K562 (cell line): Measurements from ENCODE around the gene CLASP1.

ENCODE experiments used
- CBX5 ChIP-seq: IDR thresholded peaks from 2 replicates; pipeline ENCODE4 v1.6.1; 2014; ENCODE audit warnings: low read depth, borderline replicate concordance
- GATA2 ChIP-seq: sonication (generic); formaldehyde crosslinking; IDR thresholded peaks from 2 replicates; pipeline ENCODE4 v1.4.0; 2020; ENCODE audit warnings: mild to moderate bottlenecking, missing genetic modification reagents
- NFIC ChIP-seq: fragments of 450-650 bp; IDR thresholded peaks from 2 replicates; pipeline ENCODE4 v1.6.1; 2017; ENCODE audit warnings: mild to moderate bottlenecking, inconsistent platforms
- ZNF639 ChIP-seq, 2 experiments: fragments of 200-800 bp in 1 of 2; sonication (Bioruptor generic) in 1 of 2; sonication (generic) in 1 of 2; formaldehyde crosslinking in 1 of 2; IDR thresholded peaks in 1 of 2; conservative IDR thresholded peaks in 1 of 2; 2 replicates each; pipeline versions ENCODE4 v1.5.0 to v1.6.1; 2016 to 2020; ENCODE audit warnings: missing compliant biosample characterization in 1 of 2, missing genetic modification characterization in 1 of 2, missing genetic modification reagents in 1 of 2

DNA sequence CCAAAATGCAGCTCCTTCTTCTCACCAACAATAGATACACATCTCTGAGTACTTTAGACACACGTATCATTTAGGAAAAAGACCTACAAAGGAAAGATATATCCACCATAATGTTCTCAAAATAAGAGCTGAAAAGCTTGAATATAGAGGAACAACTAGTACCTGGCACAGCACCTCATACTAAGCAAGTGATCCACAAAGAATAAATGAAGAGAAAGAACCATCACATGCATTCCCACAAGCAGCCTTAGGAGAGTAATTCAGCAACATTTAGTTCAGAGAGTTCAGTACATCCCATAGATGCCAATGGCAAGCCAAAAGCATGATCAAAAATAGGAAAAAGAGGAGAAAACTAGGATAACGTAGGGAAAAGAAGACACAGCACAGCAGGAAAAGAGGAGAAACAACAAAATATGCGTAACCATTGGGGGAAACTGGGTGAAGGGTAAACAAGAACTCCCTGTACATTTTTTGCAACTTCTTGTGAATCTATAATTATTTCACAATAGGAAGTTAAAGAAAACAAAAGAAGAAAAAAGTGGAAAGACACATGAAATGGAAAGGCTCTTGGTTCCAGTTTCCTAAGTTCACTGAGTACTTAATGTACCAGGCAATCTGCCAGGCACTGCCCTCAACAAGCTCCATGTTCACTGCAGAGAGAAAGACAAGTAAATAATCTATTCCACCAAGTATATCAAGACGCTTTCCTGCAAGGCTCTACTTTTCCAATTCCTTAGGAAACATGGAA is 22.3 kb downstream of the CLASP1 start:
- TF ChIP-seq ZNF639 (CRISPR knock-in tag; conservative IDR thresholded peaks at IDR 0.05 in 1 of 2, IDR thresholded peaks at IDR 0.05 in 1 of 2) (no peak), GATA2 (CRISPR knock-in tag) (no peak), NFIC (no peak), CBX5 (no peak)
